ENCODE data around the gene ARPC5. TPM values are rescaled to one million over a fixed set of nuclear protein-coding genes. Genes with fewer than 3 reads are reported as not detected.

ARPC5 gene
- total and polyA plus RNA-seq, 10 of the 15 experiments (the other 5 are each of a cell fraction or from before 2014, with no cell fraction given), result 238 to 784 (median 309) TPM

GRCh38 chr1:183576537-183576936 lies 59.0 kb downstream of the ARPC5 start (continued):
- no peak for TF ChIP-seq KAT2A (conservative IDR thresholded peaks at IDR 0.05; ENCODE audit: control insufficient read depth, low read depth, low read length)
- no peak for TF ChIP-seq NFYA (IDR thresholded peaks at IDR 0.05; ENCODE audit: borderline replicate concordance, low read depth, low read length)
- no peak for TF ChIP-seq PBX3 (IDR thresholded peaks at IDR 0.05; ENCODE audit: insufficient replicate concordance, low read depth, low read length)
- TF ChIP-seq HDAC6 (IDR thresholded peaks at IDR 0.05; ENCODE audit: unreplicated experiment), result no peak

- Histone ChIP-seq H3K9me3 (replicated peaks; ENCODE audit: control insufficient read depth, insufficient read depth, low read length) (no peaks in the 10 kb centered on the region), H2AFZ (ENCODE audit: control insufficient read depth, low read depth, low read length) (no peak overlapping the region), H3K27me3 (replicated peaks in 1 of 2; ENCODE audit: control insufficient read depth in 2 of 2, insufficient read depth in 2 of 2, low read length in 1 of 2) (no peaks in the 10 kb centered on the region), H4K20me1 (ENCODE audit: control insufficient read depth, insufficient read depth) (no peaks in the 10 kb centered on the region), H3K4me2 (ENCODE audit: control insufficient read depth, insufficient read depth) (no peak overlapping the region), H3K79me2 (ENCODE audit: control insufficient read depth, insufficient read depth, low read length) (no peaks in the 10 kb centered on the region), H3K4me1 (ENCODE audit: control insufficient read depth, insufficient read depth, low read length) (peaks cover 3% of the 10 kb centered on the region; the same call in 1 of the 2 replicates), H3K27ac (ENCODE audit: control insufficient read depth, insufficient read depth) (no peak overlapping the region), H3K4me3 (no peak overlapping the region), H3K9ac (ENCODE audit: control insufficient read depth, insufficient read depth, low read length) (no peak overlapping the region), H3K36me3 (ENCODE audit: control insufficient read depth in 2 of 2, insufficient read depth in 2 of 2, low read length in 1 of 2) (peaks cover 3 to 33% of the 10 kb centered on the region in 2 experiments; a peak in 2 of 4 replicates)
- BruUV-seq (replicated peaks), result no TSS peak
- FAIRE-seq, result no peak
- intact Hi-C loops (cut with micrococcal nuclease; ENCODE audit: unreplicated experiment) (no loop called here), in situ Hi-C loops (cut with MboI) (no loop called here)
- TF ChIP-seq PRDM15 (CRISPR knock-in tag; IDR thresholded peaks at IDR 0.05) (no peak), ZBTB4 (CRISPR knock-in tag; IDR thresholded peaks at IDR 0.05) (no peak)
- DNase-seq (ENCODE audit: low read depth, low spot score), result no peak
- SMC1A ChIA-PET (ENCODE audit: uncharacterized antibody, unreplicated experiment), result interaction anchor here (0.7 to 1.2 kb wide), 3 partner anchors 25 to 47 kb away, joined by 3 to 5 read pairs (median 5); no protein-coding TSS in a partner anchor
- CTCF ChIA-PET, result no interaction called here
- ATAC-seq, result no peak
- POLR2A ChIA-PET, result no interaction called here
- RAD21 ChIA-PET (ENCODE audit: unreplicated experiment), result no interaction called here
- WGBS (ENCODE audit: insufficient coverage, insufficient replicate concordance, low lambda C conversion rate, missing lambda C conversion rate), result 81% methylated on average over 5 of the region's 5 CpGs
These were observed 60.0 kb downstream of the ARPC5 start for GRCh38 chr1:183575606-183576005.

Data from GM12878 (cell line).